T-helper 2 cell treated with Interferon-gamma antibody and Interleukin-4, amounts not matched to agents 5 μg/mL and 100 μg/mL, for 36 hours (primary cell): ENCODE data around the gene CABYR.

Source experiments
- DNase-seq: peaks from one replicate; pipeline ENCODE4 v3.0.0; 2021; ENCODE audit warnings: low spot score
- H3K27ac Mint-ChIP-seq: one replicate; pipeline ENCODE4 v1.8.0; 2021; ENCODE audit warnings: mild to moderate bottlenecking, mixed read lengths
- H3K27me3 Mint-ChIP-seq: one replicate; pipeline ENCODE4 v1.8.0; 2021; ENCODE audit warnings: low read depth, mixed read lengths
- H3K36me3 Mint-ChIP-seq: one replicate; pipeline ENCODE4 v1.8.0; 2021; ENCODE audit warnings: low read depth, mixed read lengths
- H3K4me1 Mint-ChIP-seq: one replicate; pipeline ENCODE4 v1.8.0; 2021; ENCODE audit warnings: low read depth, mixed read lengths
- H3K4me3 Mint-ChIP-seq: one replicate; pipeline ENCODE4 v1.8.0; 2022; ENCODE audit warnings: mild to moderate bottlenecking, moderate library complexity, mixed read lengths
- H3K9me3 Mint-ChIP-seq: one replicate; pipeline ENCODE4 v1.8.0; 2021; ENCODE audit warnings: mixed read lengths

The CABYR gene

GRCh38 chr18:24157855-24158254 lies 19.0 kb downstream of the CABYR start:
- Mint-ChIP-seq H3K27ac (no peak overlapping the region), H3K4me3 (no peak overlapping the region), H3K4me1 (peaks cover 2% of the 10 kb centered on the region), H3K9me3 (no peaks in the 10 kb centered on the region), H3K27me3 (no peaks in the 10 kb centered on the region), H3K36me3 (no peaks in the 10 kb centered on the region)
- DNase-seq: no peak

DNA sequence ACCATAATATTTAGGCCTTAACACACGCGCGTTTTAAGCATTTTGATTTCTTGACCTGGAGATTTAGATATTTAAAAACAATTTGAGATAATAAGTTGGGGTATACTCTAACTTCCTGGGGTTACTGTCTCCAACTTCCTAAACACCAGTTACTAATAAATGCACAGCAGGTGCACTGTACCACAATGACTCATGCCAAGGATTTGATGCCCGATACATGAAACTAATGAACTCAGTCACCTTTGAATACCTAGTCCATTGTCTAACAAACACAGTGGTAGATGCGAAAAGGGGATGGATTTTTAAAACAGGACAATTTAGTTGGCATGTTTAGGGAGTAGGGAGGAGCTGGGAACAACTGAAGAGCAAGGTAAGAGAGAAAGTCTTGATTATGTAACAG lies 21.2 kb downstream of the CABYR start:
- H3K4me3 Mint-ChIP-seq: no peak overlapping the region
- no peaks in the 10 kb centered on the region for H3K9me3 Mint-ChIP-seq
- no peak overlapping the region for H3K27ac Mint-ChIP-seq
- no peak for DNase-seq
- no peaks in the 10 kb centered on the region for H3K27me3 Mint-ChIP-seq
- no peaks in the 10 kb centered on the region for H3K36me3 Mint-ChIP-seq
- peaks cover 2% of the 10 kb centered on the region for H3K4me1 Mint-ChIP-seq

GRCh38 chr18:24161304-24161703 lies 22.4 kb downstream of the CABYR start:
- Mint-ChIP-seq H3K4me1 (peaks cover 2% of the 10 kb centered on the region), H3K27me3 (no peaks in the 10 kb centered on the region), H3K9me3 (no peaks in the 10 kb centered on the region), H3K36me3 (no peaks in the 10 kb centered on the region), H3K4me3 (no peak overlapping the region), H3K27ac (no peak overlapping the region)
- no peak for DNase-seq

GRCh38 chr18:24168496-24168895 lies 29.6 kb downstream of the CABYR start:
- DNase-seq: no peak
- Mint-ChIP-seq H3K36me3 (no peaks in the 10 kb centered on the region), H3K4me1 (no peaks in the 10 kb centered on the region), H3K27ac (no peak overlapping the region), H3K27me3 (peaks cover 7% of the 10 kb centered on the region), H3K9me3 (no peaks in the 10 kb centered on the region), H3K4me3 (no peak overlapping the region)

- no peak for DNase-seq
- Mint-ChIP-seq H3K27ac (no peak overlapping the region), H3K9me3 (no peaks in the 10 kb centered on the region), H3K27me3 (peaks cover 7% of the 10 kb centered on the region), H3K4me1 (no peaks in the 10 kb centered on the region), H3K4me3 (no peak overlapping the region), H3K36me3 (no peaks in the 10 kb centered on the region)
These were observed 31.5 kb downstream of the CABYR start for GRCh38 chr18:24170360-24170759.

GRCh38 chr18:24173997-24174396 lies 35.1 kb downstream of the CABYR start:
- no peaks in the 10 kb centered on the region for H3K36me3 Mint-ChIP-seq
- no peak overlapping the region for H3K27ac Mint-ChIP-seq
- H3K9me3 Mint-ChIP-seq: no peaks in the 10 kb centered on the region
- H3K4me1 Mint-ChIP-seq: no peaks in the 10 kb centered on the region
- no peak overlapping the region for H3K4me3 Mint-ChIP-seq
- H3K27me3 Mint-ChIP-seq: peaks cover 10% of the 10 kb centered on the region
- peak; percentile 11 for DNase-seq

- no peak overlapping the region for H3K27ac Mint-ChIP-seq
- no peaks in the 10 kb centered on the region for H3K36me3 Mint-ChIP-seq
- DNase-seq: peak; percentile 10
- no peak overlapping the region for H3K4me3 Mint-ChIP-seq
- no peaks in the 10 kb centered on the region for H3K4me1 Mint-ChIP-seq
- no peaks in the 10 kb centered on the region for H3K9me3 Mint-ChIP-seq
- peaks cover 5% of the 10 kb centered on the region for H3K27me3 Mint-ChIP-seq
These were observed 38.0 kb downstream of the CABYR start for GRCh38 chr18:24176727-24177416.

- no peak overlapping the region for H3K27ac Mint-ChIP-seq
- no peaks in the 10 kb centered on the region for H3K9me3 Mint-ChIP-seq
- no peak for DNase-seq
- H3K36me3 Mint-ChIP-seq: no peaks in the 10 kb centered on the region
- H3K4me1 Mint-ChIP-seq: no peaks in the 10 kb centered on the region
- H3K27me3 Mint-ChIP-seq: peaks cover 5% of the 10 kb centered on the region
- no peak overlapping the region for H3K4me3 Mint-ChIP-seq
These were observed 38.8 kb downstream of the CABYR start for GRCh38 chr18:24177499-24178133.

GRCh38 chr18:24180048-24180447 lies 41.2 kb downstream of the CABYR start:
- no peak for DNase-seq
- Mint-ChIP-seq H3K27ac (no peak overlapping the region), H3K4me3 (no peak overlapping the region), H3K27me3 (peaks cover 5% of the 10 kb centered on the region), H3K9me3 (no peaks in the 10 kb centered on the region), H3K36me3 (no peaks in the 10 kb centered on the region), H3K4me1 (no peaks in the 10 kb centered on the region)

- no peak overlapping the region for H3K4me3 Mint-ChIP-seq
- H3K4me1 Mint-ChIP-seq: no peaks in the 10 kb centered on the region
- H3K36me3 Mint-ChIP-seq: no peaks in the 10 kb centered on the region
- H3K27me3 Mint-ChIP-seq: peaks cover 3% of the 10 kb centered on the region
- H3K9me3 Mint-ChIP-seq: no peaks in the 10 kb centered on the region
- DNase-seq: no peak
- no peak overlapping the region for H3K27ac Mint-ChIP-seq
These were observed 42.9 kb downstream of the CABYR start for GRCh38 chr18:24181806-24182205.

DNA sequence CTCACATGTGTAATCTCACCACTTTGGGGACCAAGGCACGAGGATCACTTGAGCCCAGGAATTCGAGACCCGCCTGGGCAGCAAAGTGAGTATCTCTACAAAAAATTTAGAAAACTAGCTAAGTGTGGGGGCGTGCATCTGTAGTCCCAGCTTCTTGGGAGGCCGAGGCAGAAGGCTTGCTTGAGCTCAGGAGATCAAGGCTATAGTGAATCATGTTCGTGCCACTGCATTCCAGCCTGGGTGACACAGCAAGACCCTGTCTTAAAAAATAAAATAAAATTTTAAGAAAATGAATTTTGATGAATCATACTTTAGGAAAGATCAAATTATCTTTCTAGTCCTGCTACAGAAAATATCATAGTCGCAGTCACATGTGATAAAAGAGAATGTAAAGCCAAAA lies 46.9 kb downstream of the CABYR start:
- H3K27me3 Mint-ChIP-seq: peaks cover 19% of the 10 kb centered on the region
- H3K36me3 Mint-ChIP-seq: no peaks in the 10 kb centered on the region
- no peak overlapping the region for H3K27ac Mint-ChIP-seq
- H3K4me1 Mint-ChIP-seq: no peaks in the 10 kb centered on the region
- H3K4me3 Mint-ChIP-seq: no peak overlapping the region
- no peak for DNase-seq
- no peaks in the 10 kb centered on the region for H3K9me3 Mint-ChIP-seq

- Mint-ChIP-seq H3K4me1 (no peaks in the 10 kb centered on the region), H3K36me3 (no peaks in the 10 kb centered on the region), H3K9me3 (no peaks in the 10 kb centered on the region), H3K27me3 (peaks cover 23% of the 10 kb centered on the region), H3K4me3 (no peak overlapping the region), H3K27ac (no peak overlapping the region)
- no peak for DNase-seq
These were observed 48.2 kb downstream of the CABYR start for GRCh38 chr18:24187049-24187448.

GRCh38 chr18:24187689-24188088 lies 48.8 kb downstream of the CABYR start:
- Mint-ChIP-seq H3K27ac (no peak overlapping the region), H3K4me3 (no peak overlapping the region), H3K4me1 (no peaks in the 10 kb centered on the region), H3K27me3 (peaks cover 28% of the 10 kb centered on the region), H3K36me3 (no peaks in the 10 kb centered on the region), H3K9me3 (no peaks in the 10 kb centered on the region)
- no peak for DNase-seq

DNA sequence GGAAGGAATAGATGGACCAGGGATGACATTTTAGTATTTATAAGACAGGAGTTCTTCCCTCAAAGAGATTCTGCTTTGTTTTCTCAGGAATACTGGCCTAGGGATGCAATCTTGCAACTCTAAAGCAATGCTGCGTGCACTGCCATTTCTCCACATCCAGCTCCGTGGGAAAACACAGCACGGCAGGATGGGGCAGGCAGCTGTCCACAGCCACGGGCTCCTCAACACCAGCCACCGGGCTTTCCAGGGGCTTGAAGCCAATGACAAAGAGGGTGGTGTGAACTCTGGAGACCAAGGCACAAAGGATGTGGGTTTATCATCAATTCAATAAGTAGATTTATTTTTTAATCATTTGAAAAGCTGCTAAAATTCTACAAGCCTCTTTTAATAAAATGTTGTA lies 49.3 kb downstream of the CABYR start:
- H3K27me3 Mint-ChIP-seq: peaks cover 31% of the 10 kb centered on the region
- H3K36me3 Mint-ChIP-seq: no peaks in the 10 kb centered on the region
- no peaks in the 10 kb centered on the region for H3K4me1 Mint-ChIP-seq
- H3K27ac Mint-ChIP-seq: no peak overlapping the region
- no peak for DNase-seq
- H3K9me3 Mint-ChIP-seq: no peaks in the 10 kb centered on the region
- H3K4me3 Mint-ChIP-seq: no peak overlapping the region
